Sigmoid colon (tissue), 4 donors: Measurements from ENCODE around the gene MSANTD1.

ENCODE experiments used
- CTCF ChIP-seq, 4 experiments: fragments of 450-650 bp in 3 of 4; fragments of 200-600 bp in 1 of 4; IDR thresholded peaks; one replicate each; pipeline ENCODE4 v1.5.1; 2016 to 2019; ENCODE audit warnings: antibody characterized with exemption in 4 of 4, mild to moderate bottlenecking in 3 of 4, moderate library complexity in 2 of 4
- POLR2A ChIP-seq, 2 donors: fragments of 450-650 bp; IDR thresholded peaks; one replicate each; pipeline ENCODE4 v1.6.1; 2016; ENCODE audit warnings: antibody characterized with exemption in 2 of 2, mild to moderate bottlenecking in 2 of 2, moderate library complexity in 2 of 2
- POLR2AphosphoS5 ChIP-seq, 4 donors: sonication (generic); formaldehyde crosslinking; IDR thresholded peaks; one replicate each; pipeline ENCODE4 v1.6.1; 2017; ENCODE audit warnings: antibody characterized with exemption in 4 of 4

- TF ChIP-seq CTCF (IDR thresholded peaks at IDR 0.05) (no peak), POLR2A (IDR thresholded peaks at IDR 0.05) (no peak), POLR2AphosphoS5 (IDR thresholded peaks at IDR 0.05) (no peak)
Measured at GRCh38 chr4:3284734-3285557, 36.0 kb downstream of the MSANTD1 start.
